ENCODE results near the gene PAK1. TPM values are rescaled to one million over a fixed set of nuclear protein-coding genes. Genes with fewer than 3 reads are reported as not detected.

Gene PAK1
- total RNA-seq, 1 donor, result 20.5 TPM

Other genes with a start within 250 kb of the PAK1 start
- not detected for gene GDPD4, start 172.4 kb downstream of the PAK1 start, total RNA-seq
- gene AQP11, start 115.9 kb upstream of the PAK1 start, total RNA-seq, result 0.27 TPM
- 135 TPM for gene CLNS1A, start 163.7 kb upstream of the PAK1 start, total RNA-seq

Data from hematopoietic multipotent progenitor cell (in vitro differentiated cells).